Measurements from ENCODE around the gene SYTL1.

SYTL1 gene

GRCh38 chr1:27363766-27364695 is 22.2 kb downstream of the SYTL1 start:
- DNase-seq (ENCODE audit: low spot score), result no peak

- DNase-seq (ENCODE audit: low spot score), result no peak
Measured at GRCh38 chr1:27364696-27365371, 23.0 kb downstream of the SYTL1 start.

GRCh38 chr1:27365372-27366112 is 23.7 kb downstream of the SYTL1 start:
- DNase-seq (ENCODE audit: low spot score), result peak; percentile 89

- peak; percentile 75 for DNase-seq (ENCODE audit: low spot score)
Measured at GRCh38 chr1:27366113-27366410, 24.2 kb downstream of the SYTL1 start.

GRCh38 chr1:27366411-27367159 is 24.8 kb downstream of the SYTL1 start, which contains the start of gene MAP3K6:
Gene MAP3K6 (minus strand): TSS chr1:27366961. CDS start chr1:27366597, 364 bp downstream.
- DNase-seq (ENCODE audit: low spot score), result peak; percentile 85

- DNase-seq (ENCODE audit: low spot score), result no peak
Measured at GRCh38 chr1:27367160-27367650, 25.4 kb downstream of the SYTL1 start.

GRCh38 chr1:27368869-27369582 is 27.2 kb downstream of the SYTL1 start:
- DNase-seq (ENCODE audit: low spot score), result no peak

- DNase-seq (ENCODE audit: low spot score), result no peak
Measured at GRCh38 chr1:27372022-27372807, 30.4 kb downstream of the SYTL1 start.

- peak; percentile 76 for DNase-seq (ENCODE audit: low spot score)
Measured at GRCh38 chr1:27372808-27373690, 31.2 kb downstream of the SYTL1 start.

GRCh38 chr1:27374362-27375086 is 32.7 kb downstream of the SYTL1 start, which contains the start of gene FCN3:
Gene FCN3 (minus strand): TSS chr1:27374824. CDS start chr1:27374818, 6 bp downstream.
- no peak for DNase-seq (ENCODE audit: low spot score)

- DNase-seq (ENCODE audit: low spot score), result no peak
Measured at GRCh38 chr1:27377760-27378495, 36.1 kb downstream of the SYTL1 start.

GRCh38 chr1:27379564-27380122 is 37.8 kb downstream of the SYTL1 start:
- no peak for DNase-seq (ENCODE audit: low spot score)

GRCh38 chr1:27380224-27380623 is 38.4 kb downstream of the SYTL1 start:
- no peak for DNase-seq (ENCODE audit: low spot score)

- no peak for DNase-seq (ENCODE audit: low spot score)
Measured at GRCh38 chr1:27380766-27381733, 39.2 kb downstream of the SYTL1 start.

GRCh38 chr1:27381969-27382762 is 40.3 kb downstream of the SYTL1 start:
- DNase-seq (ENCODE audit: low spot score), result no peak

Data from iPS-NIHi11 (cell line).